ENCODE measurements around the gene P4HA2. TPM values are rescaled to one million over a fixed set of nuclear protein-coding genes. Genes with fewer than 3 reads are reported as not detected.

P4HA2 gene
- total RNA-seq, 1 donor from 2014 or later = 104 TPM

DNA sequence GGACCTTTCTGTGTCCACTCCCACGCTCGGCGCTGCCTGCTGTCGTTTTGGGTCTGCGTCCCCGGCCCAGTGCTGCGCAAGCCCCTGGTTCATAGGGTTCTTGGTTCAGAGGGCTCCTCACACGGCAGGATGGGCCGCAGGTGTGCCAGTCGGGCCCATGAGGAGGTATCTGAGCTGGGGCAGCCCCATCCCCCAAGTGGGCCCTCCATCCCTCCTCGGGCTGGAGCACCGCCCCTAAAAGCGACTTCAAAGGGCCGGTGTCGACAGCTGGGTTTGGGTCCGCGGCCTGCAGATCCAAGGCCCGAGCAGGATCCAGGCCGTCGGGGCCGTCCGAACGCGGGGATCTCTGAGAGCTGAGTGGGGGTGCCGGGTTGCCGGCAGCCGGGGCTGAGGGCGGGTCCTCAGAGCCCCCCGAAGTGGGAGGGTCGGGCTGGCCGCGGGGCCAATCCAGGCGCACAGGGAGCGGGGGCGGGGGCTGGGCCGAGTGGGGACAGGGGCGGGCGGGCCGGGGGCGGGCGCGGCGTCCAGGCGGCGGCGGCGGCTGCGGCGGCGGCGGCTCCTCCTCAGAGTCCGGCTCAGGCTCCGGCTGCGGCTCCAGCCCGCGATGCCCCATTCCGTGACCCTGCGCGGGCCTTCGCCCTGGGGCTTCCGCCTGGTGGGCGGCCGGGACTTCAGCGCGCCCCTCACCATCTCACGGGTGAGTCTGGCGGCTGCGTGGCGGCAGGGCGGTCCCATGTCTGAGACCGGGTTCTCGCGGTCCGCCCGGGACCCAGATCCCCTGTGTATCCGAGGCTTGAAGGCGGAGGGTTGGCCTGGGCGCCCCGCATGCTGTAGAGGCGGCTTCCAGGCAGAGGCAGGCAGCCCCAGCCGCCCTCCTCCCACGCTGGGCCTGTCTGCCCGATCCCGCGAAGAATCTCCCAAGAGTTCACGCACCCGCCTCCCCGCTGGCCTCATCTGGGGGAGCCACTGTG, 29.8 kb upstream of the P4HA2 start, which contains the start of gene PDLIM4:
PDLIM4 (plus strand) TSS at position 566 of the 971 bp plus-strand sequence; CDS start at position 605, 39 bp downstream.
- H3K27me3 Mint-ChIP-seq (ENCODE audit: unreplicated experiment) = no peaks in the 10 kb centered on the region
- peak; percentile 86 for DNase-seq (ENCODE audit: extremely low spot score, unreplicated experiment)
- H3K4me3 Mint-ChIP-seq (ENCODE audit: unreplicated experiment) = peak within 1 kb of the TSS; percentile 77
- H3K27ac Mint-ChIP-seq (ENCODE audit: unreplicated experiment) = peak within 1 kb of the TSS; percentile 97
- no peaks in the 10 kb centered on the region for H3K9me3 Mint-ChIP-seq (ENCODE audit: unreplicated experiment)
- TF ChIP-seq, protein P1, sequence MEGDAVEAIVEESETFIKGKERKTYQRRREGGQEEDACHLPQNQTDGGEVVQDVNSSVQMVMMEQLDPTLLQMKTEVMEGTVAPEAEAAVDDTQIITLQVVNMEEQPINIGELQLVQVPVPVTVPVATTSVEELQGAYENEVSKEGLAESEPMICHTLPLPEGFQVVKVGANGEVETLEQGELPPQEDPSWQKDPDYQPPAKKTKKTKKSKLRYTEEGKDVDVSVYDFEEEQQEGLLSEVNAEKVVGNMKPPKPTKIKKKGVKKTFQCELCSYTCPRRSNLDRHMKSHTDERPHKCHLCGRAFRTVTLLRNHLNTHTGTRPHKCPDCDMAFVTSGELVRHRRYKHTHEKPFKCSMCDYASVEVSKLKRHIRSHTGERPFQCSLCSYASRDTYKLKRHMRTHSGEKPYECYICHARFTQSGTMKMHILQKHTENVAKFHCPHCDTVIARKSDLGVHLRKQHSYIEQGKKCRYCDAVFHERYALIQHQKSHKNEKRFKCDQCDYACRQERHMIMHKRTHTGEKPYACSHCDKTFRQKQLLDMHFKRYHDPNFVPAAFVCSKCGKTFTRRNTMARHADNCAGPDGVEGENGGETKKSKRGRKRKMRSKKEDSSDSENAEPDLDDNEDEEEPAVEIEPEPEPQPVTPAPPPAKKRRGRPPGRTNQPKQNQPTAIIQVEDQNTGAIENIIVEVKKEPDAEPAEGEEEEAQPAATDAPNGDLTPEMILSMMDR (IDR thresholded peaks at IDR 0.05) = no peak
- H3K36me3 Mint-ChIP-seq (ENCODE audit: unreplicated experiment) = peaks cover 5% of the 10 kb centered on the region
- peaks cover 58% of the 10 kb centered on the region for H3K4me1 Mint-ChIP-seq (ENCODE audit: unreplicated experiment)

DNA sequence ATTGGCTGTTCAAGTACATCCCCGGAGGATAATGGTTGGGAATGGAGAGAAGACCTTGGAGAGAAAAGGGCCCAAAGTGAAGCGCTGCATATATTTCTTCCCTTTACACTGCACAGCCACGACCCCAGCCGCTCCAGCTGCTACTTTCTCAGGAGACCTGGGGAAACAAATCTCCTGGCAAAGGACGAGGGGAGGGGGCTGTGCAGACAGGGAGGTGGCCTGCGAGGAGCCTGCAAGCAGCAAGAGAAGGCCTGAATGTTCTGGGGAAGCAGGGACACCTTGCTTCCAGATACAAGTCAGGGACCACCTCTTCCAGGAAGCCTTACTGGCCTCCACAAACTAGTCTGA, 29.1 kb upstream of the P4HA2 start:
- Mint-ChIP-seq H3K9me3 (ENCODE audit: unreplicated experiment) (no peaks in the 10 kb centered on the region), H3K27ac (ENCODE audit: unreplicated experiment) (peak overlapping the region; percentile 71), H3K27me3 (ENCODE audit: unreplicated experiment) (no peaks in the 10 kb centered on the region), H3K4me1 (ENCODE audit: unreplicated experiment) (peaks cover 56% of the 10 kb centered on the region), H3K36me3 (ENCODE audit: unreplicated experiment) (peaks cover 2% of the 10 kb centered on the region), H3K4me3 (ENCODE audit: unreplicated experiment) (peak overlapping the region; percentile 75)
- TF ChIP-seq, protein P1 (IDR thresholded peaks at IDR 0.05) = no peak
- no peak for DNase-seq (ENCODE audit: extremely low spot score, unreplicated experiment)

DNA sequence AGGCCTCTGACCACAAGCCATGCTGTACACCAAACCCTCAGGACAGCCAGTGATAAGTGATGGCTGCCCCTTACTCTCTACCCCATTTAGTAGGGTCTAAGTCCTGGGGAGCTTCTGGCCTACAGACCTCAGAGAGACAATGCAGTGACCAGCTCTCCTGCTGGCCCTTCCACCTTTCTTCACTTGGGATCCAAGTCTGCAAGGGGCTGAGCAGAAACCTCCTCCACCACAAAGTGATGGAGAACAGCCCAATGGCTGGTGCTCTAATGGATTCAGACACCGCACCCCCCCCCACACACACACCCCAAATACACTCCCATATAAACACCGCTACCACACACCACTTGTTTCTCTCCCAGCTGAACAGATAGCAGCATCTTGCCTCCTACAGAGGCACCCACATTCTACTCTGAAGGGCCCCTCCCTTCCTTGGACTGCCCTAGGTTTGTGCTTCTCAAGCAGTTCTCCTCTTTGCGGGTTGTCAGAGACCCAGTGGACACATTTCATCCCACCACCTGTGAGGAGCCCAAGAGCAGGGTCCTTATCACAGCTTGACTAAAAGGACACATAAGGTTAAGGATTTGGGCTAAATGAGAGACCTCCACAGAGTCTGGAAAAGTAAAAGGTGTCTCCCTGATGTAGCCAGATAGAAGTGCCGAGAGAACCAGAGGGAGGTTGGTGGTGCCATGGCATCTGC, 28.6 kb upstream of the P4HA2 start:
- TF ChIP-seq, protein P1 (IDR thresholded peaks at IDR 0.05) = no peak
- peak overlapping the region; percentile 35 for H3K4me3 Mint-ChIP-seq (ENCODE audit: unreplicated experiment)
- H3K4me1 Mint-ChIP-seq (ENCODE audit: unreplicated experiment) = peaks cover 56% of the 10 kb centered on the region
- no peaks in the 10 kb centered on the region for H3K27me3 Mint-ChIP-seq (ENCODE audit: unreplicated experiment)
- peak overlapping the region; percentile 71 for H3K27ac Mint-ChIP-seq (ENCODE audit: unreplicated experiment)
- DNase-seq (ENCODE audit: extremely low spot score, unreplicated experiment) = peak; percentile 49
- no peaks in the 10 kb centered on the region for H3K36me3 Mint-ChIP-seq (ENCODE audit: unreplicated experiment)
- H3K9me3 Mint-ChIP-seq (ENCODE audit: unreplicated experiment) = no peaks in the 10 kb centered on the region

DNA sequence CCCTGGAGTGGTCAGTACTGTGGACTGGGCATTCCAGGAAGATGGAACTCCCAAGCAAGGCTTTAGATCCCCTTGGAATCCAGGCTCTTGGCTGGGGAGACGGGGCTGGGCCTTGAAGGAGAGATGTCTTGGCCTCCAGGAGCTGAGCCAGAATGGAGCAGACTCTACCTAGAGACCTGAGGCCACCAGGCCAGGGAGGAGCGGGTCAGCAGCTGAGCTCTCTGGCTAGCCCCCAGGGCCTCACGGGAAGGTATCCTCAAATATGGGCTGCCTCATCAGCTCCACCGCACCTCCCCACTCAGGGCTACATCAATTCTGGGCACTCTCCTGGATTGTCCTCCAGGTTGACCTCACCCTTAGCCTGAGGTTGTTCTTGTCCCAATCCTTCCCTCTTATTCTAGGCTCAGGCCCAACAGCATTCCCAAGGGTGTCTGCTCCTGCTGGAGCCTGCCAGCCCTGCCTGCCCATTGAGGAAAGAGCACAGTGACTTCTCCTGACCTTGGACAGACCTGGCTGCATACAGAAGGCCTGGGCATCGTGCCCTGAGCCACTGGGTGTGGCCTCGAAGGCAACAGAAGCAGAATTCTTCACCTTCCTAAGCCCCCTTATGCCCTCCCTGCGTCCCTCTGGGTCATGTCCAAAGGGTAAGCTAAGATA, 26.8 kb upstream of the P4HA2 start:
- Mint-ChIP-seq H3K27ac (ENCODE audit: unreplicated experiment) (peak overlapping the region; percentile 27), H3K36me3 (ENCODE audit: unreplicated experiment) (no peaks in the 10 kb centered on the region), H3K4me3 (ENCODE audit: unreplicated experiment) (no peak overlapping the region), H3K4me1 (ENCODE audit: unreplicated experiment) (peaks cover 39% of the 10 kb centered on the region), H3K9me3 (ENCODE audit: unreplicated experiment) (no peaks in the 10 kb centered on the region), H3K27me3 (ENCODE audit: unreplicated experiment) (no peaks in the 10 kb centered on the region)
- TF ChIP-seq, protein P1 (IDR thresholded peaks at IDR 0.05) = no peak
- DNase-seq (ENCODE audit: extremely low spot score, unreplicated experiment) = no peak

Data from osteocyte (in vitro differentiated cells).